ENCODE measurements around the gene UST. TPM values are rescaled to one million over a fixed set of nuclear protein-coding genes. Genes with fewer than 3 reads are reported as not detected.

UST gene
- total and polyA plus RNA-seq, 8 donors = 3.7 to 20.9 (median 8.6) TPM

DNA sequence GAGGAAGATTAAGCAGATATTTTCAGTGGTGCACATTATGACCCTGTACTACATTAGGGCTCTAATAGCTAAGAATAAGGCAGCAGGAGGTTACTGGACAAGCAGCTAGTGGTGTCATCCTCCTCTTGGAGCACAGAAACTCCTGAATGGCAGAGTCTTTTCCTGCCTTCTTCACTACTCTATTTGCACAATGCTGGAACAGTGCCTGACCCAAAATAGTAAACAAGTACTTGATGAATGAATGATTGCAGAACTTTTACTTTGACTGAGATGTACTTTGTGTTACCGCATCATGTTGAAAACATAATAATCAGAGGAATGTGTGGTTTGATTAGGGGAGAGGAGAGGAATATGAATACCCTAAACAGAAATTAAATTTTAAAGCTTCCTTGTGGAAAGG lies 30.0 kb upstream of the UST start:
- Histone ChIP-seq H3K27ac (no peak overlapping the region), H3K4me3 (no peak overlapping the region), H3K4me1 (no peaks in the 10 kb centered on the region), H3K27me3 (no peaks in the 10 kb centered on the region), H3K36me3 (no peaks in the 10 kb centered on the region), H3K9me3 (no peaks in the 10 kb centered on the region)
- TF ChIP-seq, protein P1, sequence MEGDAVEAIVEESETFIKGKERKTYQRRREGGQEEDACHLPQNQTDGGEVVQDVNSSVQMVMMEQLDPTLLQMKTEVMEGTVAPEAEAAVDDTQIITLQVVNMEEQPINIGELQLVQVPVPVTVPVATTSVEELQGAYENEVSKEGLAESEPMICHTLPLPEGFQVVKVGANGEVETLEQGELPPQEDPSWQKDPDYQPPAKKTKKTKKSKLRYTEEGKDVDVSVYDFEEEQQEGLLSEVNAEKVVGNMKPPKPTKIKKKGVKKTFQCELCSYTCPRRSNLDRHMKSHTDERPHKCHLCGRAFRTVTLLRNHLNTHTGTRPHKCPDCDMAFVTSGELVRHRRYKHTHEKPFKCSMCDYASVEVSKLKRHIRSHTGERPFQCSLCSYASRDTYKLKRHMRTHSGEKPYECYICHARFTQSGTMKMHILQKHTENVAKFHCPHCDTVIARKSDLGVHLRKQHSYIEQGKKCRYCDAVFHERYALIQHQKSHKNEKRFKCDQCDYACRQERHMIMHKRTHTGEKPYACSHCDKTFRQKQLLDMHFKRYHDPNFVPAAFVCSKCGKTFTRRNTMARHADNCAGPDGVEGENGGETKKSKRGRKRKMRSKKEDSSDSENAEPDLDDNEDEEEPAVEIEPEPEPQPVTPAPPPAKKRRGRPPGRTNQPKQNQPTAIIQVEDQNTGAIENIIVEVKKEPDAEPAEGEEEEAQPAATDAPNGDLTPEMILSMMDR (IDR thresholded peaks at IDR 0.05) = no peak
- FAIRE-seq = no peak
- intact Hi-C loops (cut with DNase I) = no loop called here
- no peak for DNase-seq
- WGBS, 2 donors = 47 to 57% methylated on average over 1 of the region's 1 CpG
- no peak for ATAC-seq

DNA sequence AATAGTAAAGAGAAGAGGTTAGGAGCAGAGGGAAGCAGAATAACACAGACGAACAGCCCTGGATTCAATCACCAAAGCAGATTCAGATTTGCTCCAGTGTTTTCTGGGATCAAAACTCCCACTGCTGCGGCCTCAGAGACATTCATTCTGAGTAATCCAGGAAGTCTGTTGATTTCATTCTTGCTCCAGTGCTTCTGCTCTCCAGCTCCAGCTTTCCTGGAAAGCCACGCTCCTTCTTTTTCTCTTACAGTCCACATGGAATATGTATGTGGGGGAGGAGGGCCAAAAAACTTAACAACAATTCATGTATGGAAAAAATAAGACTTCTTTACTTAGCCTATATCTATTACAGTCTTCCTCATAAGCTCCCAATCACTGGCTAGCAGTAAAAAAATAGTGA lies 26.4 kb upstream of the UST start:
- H3K27me3 ChIP-seq = no peaks in the 10 kb centered on the region
- H3K27ac ChIP-seq = no peak overlapping the region
- no peaks in the 10 kb centered on the region for H3K36me3 ChIP-seq
- H3K9me3 ChIP-seq = no peaks in the 10 kb centered on the region
- WGBS, 2 donors = 87 to 93% methylated on average over 3 of the region's 3 CpGs
- H3K4me3 ChIP-seq = no peak overlapping the region
- intact Hi-C loops (cut with DNase I) = no loop called here
- ATAC-seq (peak in 1 of 4 donors; percentile 36), FAIRE-seq (no peak), DNase-seq (no peak)
- H3K4me1 ChIP-seq = no peaks in the 10 kb centered on the region
- TF ChIP-seq, protein P1 (IDR thresholded peaks at IDR 0.05) = no peak

DNA sequence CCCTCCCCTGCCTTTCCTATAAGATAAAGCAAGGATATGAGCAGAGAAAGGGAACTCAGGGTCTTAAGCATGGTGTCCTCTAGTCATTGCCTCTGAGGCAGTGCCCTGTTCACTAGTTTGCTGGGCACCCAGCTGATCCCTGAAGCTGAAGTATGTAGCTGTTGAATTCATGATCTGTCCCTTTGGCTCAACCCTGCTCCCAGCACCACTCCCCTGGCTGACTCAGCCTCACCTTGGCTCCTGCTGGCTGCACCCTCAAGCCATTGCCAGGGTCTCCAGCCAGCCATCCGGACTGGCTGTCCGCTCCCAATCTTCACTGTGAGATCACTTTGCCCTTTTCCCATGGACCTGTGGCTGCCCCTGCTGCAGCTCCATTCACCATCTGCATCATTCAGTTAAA lies 25.9 kb upstream of the UST start:
- no peaks in the 10 kb centered on the region for H3K36me3 ChIP-seq
- H3K4me3 ChIP-seq = no peak overlapping the region
- TF ChIP-seq, protein P1 (IDR thresholded peaks at IDR 0.05) = no peak
- H3K4me1 ChIP-seq = no peaks in the 10 kb centered on the region
- 86 to 87% methylated on average over 2 of the region's 2 CpGs for WGBS, 2 donors
- intact Hi-C loops (cut with DNase I) = no loop called here
- ATAC-seq (no peak), DNase-seq (no peak), FAIRE-seq (no peak)
- no peaks in the 10 kb centered on the region for H3K9me3 ChIP-seq
- H3K27me3 ChIP-seq = no peaks in the 10 kb centered on the region
- H3K27ac ChIP-seq = no peak overlapping the region

DNA sequence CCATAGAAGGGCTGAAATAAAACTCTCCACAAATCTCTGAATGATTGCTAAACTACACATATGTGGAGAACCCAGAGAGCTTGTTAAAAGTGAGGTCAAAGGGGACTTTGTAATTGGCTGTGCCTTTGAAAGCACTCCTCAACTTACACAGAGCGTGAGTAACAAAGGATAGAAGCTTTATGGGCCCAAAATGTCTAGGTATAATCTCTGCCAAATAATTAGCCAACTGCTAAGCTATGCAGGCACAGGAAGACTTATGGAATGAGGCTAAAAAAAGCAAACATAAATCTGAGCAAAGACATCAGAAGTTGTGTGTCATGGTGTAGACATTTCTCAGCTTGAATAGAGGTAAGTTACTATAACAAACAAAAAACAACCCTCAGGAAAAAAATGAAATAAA lies 23.3 kb upstream of the UST start:
- H3K4me3 ChIP-seq = no peak overlapping the region
- FAIRE-seq (no peak), DNase-seq (no peak), ATAC-seq (no peak)
- no peaks in the 10 kb centered on the region for H3K27me3 ChIP-seq
- intact Hi-C loops (cut with DNase I) = no loop called here
- no peaks in the 10 kb centered on the region for H3K9me3 ChIP-seq
- no peak overlapping the region for H3K27ac ChIP-seq
- TF ChIP-seq, protein P1 (IDR thresholded peaks at IDR 0.05) = no peak
- WGBS, 2 donors = 94% methylated on average over 1 of the region's 1 CpG
- H3K36me3 ChIP-seq = no peaks in the 10 kb centered on the region
- no peaks in the 10 kb centered on the region for H3K4me1 ChIP-seq

DNA sequence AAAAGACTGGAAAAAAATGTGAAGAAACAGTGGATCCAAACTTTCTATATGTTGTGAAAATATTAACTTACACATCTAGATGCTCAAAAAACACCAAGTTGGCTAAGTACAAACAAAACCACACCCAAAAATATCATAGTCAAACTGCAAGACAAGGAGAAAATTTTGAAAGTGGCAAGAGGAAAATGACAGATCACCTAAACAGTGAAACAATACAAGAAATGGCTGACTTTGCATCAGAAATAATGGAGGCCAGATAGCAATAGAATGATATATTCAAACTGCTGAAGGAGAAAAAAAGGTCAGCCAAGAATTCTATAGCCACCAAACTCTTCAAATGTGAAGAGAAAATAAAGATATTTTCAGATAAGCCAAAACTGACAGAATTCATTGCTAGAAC lies 22.4 kb upstream of the UST start:
- TF ChIP-seq, protein P1 (IDR thresholded peaks at IDR 0.05) = no peak
- Histone ChIP-seq H3K9me3 (no peaks in the 10 kb centered on the region), H3K4me3 (no peak overlapping the region), H3K4me1 (no peaks in the 10 kb centered on the region), H3K27me3 (no peaks in the 10 kb centered on the region), H3K36me3 (no peaks in the 10 kb centered on the region), H3K27ac (no peak overlapping the region)
- DNase-seq = no peak
- FAIRE-seq = no peak
- no peak for ATAC-seq
- intact Hi-C loops (cut with DNase I) = no loop called here
